H1 (cell line): ENCODE results near the gene SND1. TPM values are rescaled to one million over a fixed set of nuclear protein-coding genes. Genes with fewer than 3 reads are reported as not detected.

Experiments
- CEBPB ChIP-seq: IDR thresholded peaks from 2 replicates; pipeline ENCODE4 v1.6.1; 2012; ENCODE audit warnings: low read depth, low read length
- JUN ChIP-seq: IDR thresholded peaks from 2 replicates; pipeline ENCODE4 v1.6.1; 2011; ENCODE audit warnings: low read depth, mild to moderate bottlenecking, improper control_type of control experiment, low read length
- PHF8 ChIP-seq: fragments of 200-600 bp; sonication (generic); conservative IDR thresholded peaks from 2 replicates; pipeline ENCODE4 v1.7.1; 2012; ENCODE audit warnings: low read depth, mild to moderate bottlenecking, inconsistent platforms, low read length, moderate library complexity
- RNF2 ChIP-seq: fragments of 200-900, 300-1000 bp; sonication (generic); IDR thresholded peaks from 2 replicates; pipeline ENCODE4 v1.7.1; 2016; ENCODE audit warnings: borderline replicate concordance, low read depth, mild to moderate bottlenecking, antibody characterized with exemption, low read length; ENCODE audit not compliant: poor library complexity, severe bottlenecking; ENCODE audit errors: missing control alignments
- SIX5 ChIP-seq: IDR thresholded peaks from 2 replicates; pipeline ENCODE4 v1.6.1; 2011; ENCODE audit warnings: mild to moderate bottlenecking, low read depth, low read length
- SP2 ChIP-seq: IDR thresholded peaks from 2 replicates; pipeline ENCODE4 v1.6.1; 2012; ENCODE audit warnings: mild to moderate bottlenecking, low read length, inconsistent platforms
- TAF1 ChIP-seq: IDR thresholded peaks from 2 replicates; pipeline ENCODE4 v1.6.1; 2011; ENCODE audit warnings: mild to moderate bottlenecking, low read depth, low read length
- polyA plus RNA-seq, 7 experiments: library from polyadenylated mRNA; depleted of rRNA in 3 of 7; stranded (reverse) in 5 of 7; unstranded in 2 of 7; fragments of >200 nt in 5 of 7; fragments of 200-250 nt in 2 of 7; gene quantifications; 1 replicate in 5 of 7; 2 replicates in 1 of 7; 4 replicates in 1 of 7; pipeline versions ENCODE4 v1.2.1 to v1.2.3, GENCODE V29; 2011 to 2013; ENCODE audit warnings: missing spikeins in 2 of 7, mixed read lengths in 2 of 7
- total RNA-seq: library from RNA; stranded (reverse); fragmentation: NEBNext Ultra II Directional; extraction: Animal tissue kit (Norgen Biotek cat#: 25700); gene quantifications from 2 replicates; pipeline ENCODE4 v1.2.1, GENCODE V29; 2021

The SND1 gene
- total and polyA plus RNA-seq, 2 of the 8 experiments (the other 6 are each of a cell fraction or from before 2014, with no cell fraction given) = 122 to 290 TPM

- no peak for TF ChIP-seq SIX5
- TF ChIP-seq JUN = no peak
- TF ChIP-seq RNF2 = no peak
- TF ChIP-seq SP2 = no peak
- TF ChIP-seq TAF1 = no peak
- TF ChIP-seq PHF8 = no peak
- no peak for TF ChIP-seq CEBPB
These were observed 469.9 kb downstream of the SND1 start (continued) for GRCh38 chr7:128121711-128122530.
